Panc1 (cell line): ENCODE measurements around the gene RPRD2. TPM values are rescaled to one million over a fixed set of nuclear protein-coding genes. Genes with fewer than 3 reads are reported as not detected.

ENCODE experiments used
- ATAC-seq: fragments of 200-7000 bp; cut with Tn5 transposase; 2 replicates; pipeline ENCODE4 v1.9.1; 2020; ENCODE audit warnings: mild to moderate bottlenecking, moderate library complexity
- BruUV-seq: library from RNA; stranded (reverse); fragments of 400-500 nt; replicated peaks from 2 replicates; lab custom pipeline; 2021; lab: Mats Ljungman, UMichigan
- CTCF ChIA-PET: fragments of 300-600 bp; sonication (Branson Sonifier 250); formaldehyde crosslinking; loops from one replicate; lab custom pipeline; 2022; ENCODE audit warnings: antibody characterized with exemption; lab: Charles Lee
- POLR2A ChIA-PET: fragments of 300-600 bp; sonication (Branson Sonifier 250); formaldehyde crosslinking; loops from one replicate; lab custom pipeline; 2022; ENCODE audit warnings: antibody characterized with exemption; lab: Charles Lee
- DNase-seq: peaks from one replicate; pipeline ENCODE4 v3.0.0-alpha.2; 2010; ENCODE audit warnings: low read depth, low spot score
- H3K27ac ChIP-seq: 2 replicates; pipeline ENCODE4 v1.5.1; 2011; ENCODE audit warnings: mild to moderate bottlenecking, low read length, inconsistent platforms
- H3K27me3 ChIP-seq: fragments of 200-500 bp; sonication (Bioruptor generic); 2 replicates; pipeline ENCODE4 v1.6.0; 2014; ENCODE audit warnings: low read length, inconsistent platforms; ENCODE audit not compliant: control insufficient read depth, insufficient read depth
- H3K36me3 ChIP-seq: fragments of 200-500 bp; sonication (Bioruptor generic); 2 replicates; pipeline ENCODE4 v1.5.1; 2014; ENCODE audit warnings: inconsistent platforms, mild to moderate bottlenecking, low read length, moderate library complexity; ENCODE audit not compliant: control insufficient read depth, insufficient read depth
- H3K4me1 ChIP-seq: 2 replicates; pipeline ENCODE4 v1.5.1; 2011; ENCODE audit warnings: inconsistent platforms, mild to moderate bottlenecking, low read length, moderate library complexity; ENCODE audit not compliant: control insufficient read depth, insufficient read depth
- H3K4me3 ChIP-seq, 2 experiments: 2 replicates each; pipeline ENCODE4 v1.5.1; 2011 to 2012; ENCODE audit warnings: low read depth in 2 of 2, low read length in 2 of 2, mild to moderate bottlenecking in 2 of 2, inconsistent platforms in 1 of 2, moderate library complexity in 1 of 2
- H3K9me3 ChIP-seq: fragments of 200-500 bp; sonication (Bioruptor generic); 2 replicates; pipeline ENCODE4 v1.5.1; 2014; ENCODE audit warnings: low read depth, mild to moderate bottlenecking, inconsistent platforms, low read length, moderate library complexity; ENCODE audit not compliant: control insufficient read depth, insufficient read depth
- CTCF ChIP-seq: fragments of 450-650 bp; IDR thresholded peaks from 2 replicates; pipeline ENCODE4 v1.5.1; 2017; ENCODE audit warnings: mild to moderate bottlenecking
- POLR2AphosphoS5 ChIP-seq: IDR thresholded peaks from 2 replicates; pipeline ENCODE4 v1.6.1; 2012; ENCODE audit warnings: mild to moderate bottlenecking, low read depth, low read length, moderate library complexity
- REST ChIP-seq, 2 experiments: IDR thresholded peaks; 2 replicates each; pipeline ENCODE4 v1.6.1; 2011 to 2012; ENCODE audit warnings: low read depth in 2 of 2, control low read depth in 1 of 2, low read length in 1 of 2, mild to moderate bottlenecking in 1 of 2, moderate library complexity in 1 of 2; ENCODE audit not compliant: insufficient read depth in 1 of 2
- SIN3A ChIP-seq: IDR thresholded peaks from 2 replicates; pipeline ENCODE4 v1.6.1; 2012; ENCODE audit warnings: low read depth, mild to moderate bottlenecking, low read length, moderate library complexity, borderline replicate concordance; ENCODE audit not compliant: insufficient read depth
- TCF7L2 ChIP-seq: IDR thresholded peaks from 2 replicates; pipeline ENCODE4 v1.6.1; 2011; ENCODE audit warnings: mild to moderate bottlenecking, low read depth, low read length, inconsistent platforms
- in situ Hi-C: cut with HindIII; loops from 2 replicates; pipeline ENCODE4 v1.10.0; 2016; ENCODE audit warnings: low sequenced_read_pairs, low pct_unique_long_range_greater_than_20kb
- intact Hi-C: fragments of 100-400 bp; cut with micrococcal nuclease; formaldehyde crosslinking; loops from one replicate; pipeline ENCODE4 v1.10.0; 2022; ENCODE audit not compliant: unreplicated experiment
- total RNA-seq: library from RNA; stranded (reverse); gene quantifications from one replicate; pipeline ENCODE4 v1.2.1, GENCODE V29; 2021; ENCODE audit not compliant: unreplicated experiment

Gene RPRD2
- total RNA-seq, 1 experiment from 2014 or later: 28.3 TPM

GRCh38 chr1:150387200-150387599, 23.3 kb downstream of the RPRD2 start:
- Histone ChIP-seq H3K27me3 (no peaks in the 10 kb centered on the region), H3K4me1 (peaks cover 20% of the 10 kb centered on the region), H3K27ac (no peak overlapping the region), H3K9me3 (no peaks in the 10 kb centered on the region), H3K4me3 (no peak overlapping the region), H3K36me3 (no peaks in the 10 kb centered on the region)
- ChIA-PET CTCF (no interaction called here), POLR2A (no interaction called here)
- no TSS peak for BruUV-seq
- no peak for DNase-seq
- ATAC-seq: no peak
- TF ChIP-seq SIN3A: no peak
- TF ChIP-seq TCF7L2: no peak
- TF ChIP-seq CTCF: no peak
- TF ChIP-seq POLR2AphosphoS5: no peak
- TF ChIP-seq REST (IDR thresholded peaks at IDR 0.05; ENCODE audit: insufficient read depth in 1 of 2, low read depth in 2 of 2, low read length in 1 of 2): no peak
- in situ Hi-C loops (no loop called here), intact Hi-C loops (no loop called here)

GRCh38 chr1:150388241-150388640, 24.3 kb downstream of the RPRD2 start:
- no peak for ATAC-seq
- H3K36me3 ChIP-seq: no peaks in the 10 kb centered on the region
- no peaks in the 10 kb centered on the region for H3K27me3 ChIP-seq
- no peak for TF ChIP-seq POLR2AphosphoS5
- TF ChIP-seq CTCF: no peak
- no peak for TF ChIP-seq TCF7L2
- TF ChIP-seq SIN3A: no peak
- TF ChIP-seq REST (IDR thresholded peaks at IDR 0.05; ENCODE audit: insufficient read depth in 1 of 2, low read depth in 2 of 2, low read length in 1 of 2): no peak
- H3K4me3 ChIP-seq: no peak overlapping the region
- no peaks in the 10 kb centered on the region for H3K9me3 ChIP-seq
- no peak overlapping the region for H3K27ac ChIP-seq
- in situ Hi-C loops (no loop called here), intact Hi-C loops (no loop called here)
- CTCF ChIA-PET: interaction anchor here (0.7 kb wide), 1 partner anchor 606 kb away, joined by 5 read pairs; no protein-coding TSS in a partner anchor
- DNase-seq: no peak
- BruUV-seq: no TSS peak
- POLR2A ChIA-PET: interaction anchor here (0.6 kb wide), 1 partner anchor 586 kb away, joined by 4 read pairs; the partner anchor contains the start of gene CERS2
- peaks cover 20% of the 10 kb centered on the region for H3K4me1 ChIP-seq
